ENCODE measurements around the gene ZNF787.

The ZNF787 gene

DNA sequence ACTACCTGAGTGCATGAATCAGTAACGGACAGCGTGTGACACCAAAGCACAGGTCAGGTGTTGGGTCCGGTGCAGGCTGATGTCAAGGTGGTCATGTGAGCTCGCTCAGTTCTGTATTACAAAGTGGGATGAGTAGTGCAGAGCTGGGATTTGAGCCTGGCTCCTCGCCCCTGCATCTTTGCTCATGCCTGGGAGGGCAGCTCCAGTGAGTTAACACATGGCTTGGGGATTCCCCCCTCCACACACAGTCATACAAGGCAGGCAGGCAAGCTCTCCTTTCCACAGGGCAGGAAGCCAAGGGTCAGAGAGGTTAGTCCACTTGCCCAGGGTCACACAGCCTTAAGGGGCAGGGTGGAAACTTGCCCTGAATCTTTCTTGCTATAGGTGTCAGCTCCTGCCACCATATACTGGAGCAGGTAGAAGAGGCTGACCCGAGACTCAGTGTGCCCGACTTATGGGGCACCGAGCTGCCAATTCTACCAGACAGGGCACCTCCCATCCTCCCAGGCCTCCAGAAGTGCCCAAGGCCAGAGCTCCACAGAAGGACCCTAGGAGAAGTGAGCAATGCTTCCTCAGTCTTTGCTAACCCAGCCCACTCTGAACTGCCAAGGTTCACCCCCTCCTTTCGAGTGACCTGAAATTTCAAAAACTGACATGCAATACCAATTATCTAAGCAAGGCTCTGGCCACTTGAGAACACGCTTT is 35.4 kb downstream of the ZNF787 start:
- DNase-seq = no peak

DNA sequence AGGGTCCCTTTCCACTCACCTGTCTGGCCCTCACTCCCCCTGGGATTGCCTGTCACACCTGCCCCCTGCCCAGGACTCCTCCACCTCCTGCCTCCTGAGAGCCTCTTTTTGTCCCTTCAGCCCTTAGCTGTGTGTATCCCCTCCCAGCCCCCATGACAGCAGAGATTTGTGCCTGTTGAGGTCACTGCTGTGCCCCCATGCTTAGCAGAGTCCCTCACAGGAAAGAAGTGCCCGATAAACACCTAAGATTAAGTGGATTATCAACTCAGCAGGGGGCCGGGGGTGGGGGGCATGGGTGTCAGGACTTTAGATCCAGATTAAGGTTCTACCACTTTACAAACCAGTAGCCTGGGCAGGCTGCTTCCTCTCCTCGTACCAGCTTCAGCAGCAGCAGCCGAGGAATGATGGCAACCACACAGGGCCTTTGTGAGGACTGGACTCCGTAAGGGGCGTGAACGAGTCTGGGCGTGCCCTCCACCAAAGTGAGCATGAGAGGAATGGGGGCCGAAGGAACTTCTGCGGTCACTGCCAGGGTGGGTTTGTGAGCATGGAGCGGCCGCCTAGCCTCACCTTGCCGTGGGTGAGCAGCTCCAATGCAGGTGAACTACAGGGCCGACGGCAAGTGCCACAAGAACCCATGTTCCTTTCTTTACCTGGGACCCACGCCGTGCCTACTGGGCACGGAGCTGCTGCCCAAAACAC is 36.1 kb downstream of the ZNF787 start:
- no peak for DNase-seq

DNA sequence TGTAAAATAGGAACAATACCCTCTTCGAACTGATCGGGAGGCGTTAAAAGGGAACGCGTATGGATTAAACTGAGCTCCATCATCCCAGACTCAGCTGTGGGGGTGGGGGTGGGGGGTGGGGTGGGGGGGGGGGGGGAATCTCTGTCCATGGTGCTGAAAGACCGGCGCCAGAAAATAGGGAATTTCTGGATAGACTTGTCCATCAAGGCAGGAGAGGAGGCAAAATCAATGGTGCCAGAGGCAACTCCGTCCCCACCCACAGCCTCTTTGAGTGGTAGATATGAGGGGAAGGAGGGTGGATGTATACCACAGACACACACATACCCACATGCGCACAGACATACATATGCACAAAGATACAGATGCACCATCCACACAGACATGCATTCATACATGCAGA is 37.4 kb downstream of the ZNF787 start:
- DNase-seq = no peak

DNA sequence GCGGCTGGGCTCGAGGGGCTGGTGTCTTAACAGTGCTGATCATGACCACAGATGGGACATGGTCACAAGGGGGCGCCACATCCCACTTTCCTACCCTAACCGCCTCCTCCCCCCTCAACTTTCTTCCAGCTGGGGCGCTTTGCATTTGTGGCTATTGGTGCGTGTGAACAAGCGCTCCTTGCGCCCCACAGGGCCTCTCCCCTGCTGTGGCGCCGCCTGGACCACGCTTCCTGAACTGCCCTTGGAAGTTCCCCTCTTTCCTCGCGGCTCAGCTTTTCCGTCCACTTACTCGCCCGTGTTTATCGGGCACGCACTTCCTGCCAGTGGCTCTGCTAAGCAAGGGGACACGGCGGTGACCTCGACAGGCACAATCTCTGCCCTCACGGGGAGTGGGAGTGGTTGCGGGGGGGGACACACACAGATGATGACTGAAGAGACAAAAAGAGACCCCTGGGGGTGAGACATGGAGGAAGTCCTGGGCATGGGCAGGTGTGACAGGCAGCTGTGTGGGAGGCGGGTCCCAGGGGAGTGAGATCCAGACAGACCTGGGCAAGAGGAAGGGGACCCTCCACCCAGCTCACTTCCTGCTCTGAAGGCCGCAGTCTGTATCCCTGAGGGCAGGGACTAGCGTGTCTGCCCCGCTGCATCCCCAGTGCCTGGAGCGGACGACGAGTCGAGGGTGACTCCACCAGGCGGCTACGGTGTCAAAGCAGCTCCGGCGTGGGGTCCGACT is 40.3 kb downstream of the ZNF787 start:
- peak; percentile 15 to 50 (median 30) for DNase-seq

DNA sequence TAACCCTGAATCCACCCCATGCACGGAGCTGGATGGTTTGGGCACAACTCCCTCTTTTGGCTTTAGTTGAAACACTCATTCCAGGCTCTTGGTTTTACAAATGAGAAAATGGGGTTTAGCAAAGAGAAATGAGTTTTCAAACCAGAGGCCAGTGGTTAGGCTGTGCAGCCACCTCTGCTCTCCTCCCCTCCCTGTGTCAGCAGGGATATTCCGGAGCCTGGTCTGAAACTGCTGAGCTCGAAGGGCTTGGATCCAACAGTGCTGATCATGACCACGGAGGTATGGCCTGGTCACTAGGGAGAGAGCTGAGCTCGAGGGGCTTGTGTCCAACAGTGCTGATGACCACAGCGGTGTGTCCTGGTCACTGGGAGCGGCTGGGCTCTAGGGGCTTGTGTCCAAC is 41.5 kb downstream of the ZNF787 start:
- DNase-seq = no peak

DNA sequence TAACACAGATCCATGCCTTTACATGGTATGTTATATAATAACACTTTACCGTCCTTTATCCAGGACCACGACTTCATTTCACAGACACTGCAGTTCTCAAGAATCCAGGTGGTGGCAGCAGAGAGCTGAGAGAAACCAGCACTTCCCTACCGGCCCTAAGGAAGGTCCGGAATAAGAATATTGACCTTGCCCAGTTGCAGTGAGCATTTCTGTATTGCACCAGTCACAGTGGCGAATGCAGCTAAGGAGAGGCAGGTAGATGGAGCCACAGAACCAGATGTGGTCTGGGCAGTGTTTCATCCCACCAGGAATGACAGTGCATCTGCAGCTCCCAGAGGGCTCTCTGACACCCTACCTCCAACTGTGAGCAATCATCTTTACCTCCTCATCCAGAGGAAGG is 44.6 kb downstream of the ZNF787 start:
- DNase-seq = peak in 2 of 4 experiments; percentile 19 to 20

DNA sequence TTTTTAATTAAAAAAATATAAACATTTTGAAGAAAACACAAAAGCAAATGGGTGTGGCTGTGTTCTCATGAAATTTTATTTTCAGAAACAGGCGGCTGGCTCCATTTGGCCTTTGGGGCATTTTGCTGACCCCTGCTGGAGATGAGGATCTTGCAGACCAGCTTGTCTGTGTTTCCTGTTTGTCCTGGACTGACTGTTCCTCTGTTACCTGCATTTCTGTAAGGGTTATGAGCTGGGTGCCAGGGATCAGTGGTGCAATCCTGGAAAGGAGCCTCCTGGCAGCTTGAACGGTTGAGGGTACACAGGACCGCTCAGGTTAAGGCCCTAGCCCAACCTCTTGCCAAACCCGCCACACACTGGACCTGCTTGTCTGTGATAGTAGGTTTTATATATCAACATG is 49.9 kb downstream of the ZNF787 start:
- no peak for DNase-seq

DNA sequence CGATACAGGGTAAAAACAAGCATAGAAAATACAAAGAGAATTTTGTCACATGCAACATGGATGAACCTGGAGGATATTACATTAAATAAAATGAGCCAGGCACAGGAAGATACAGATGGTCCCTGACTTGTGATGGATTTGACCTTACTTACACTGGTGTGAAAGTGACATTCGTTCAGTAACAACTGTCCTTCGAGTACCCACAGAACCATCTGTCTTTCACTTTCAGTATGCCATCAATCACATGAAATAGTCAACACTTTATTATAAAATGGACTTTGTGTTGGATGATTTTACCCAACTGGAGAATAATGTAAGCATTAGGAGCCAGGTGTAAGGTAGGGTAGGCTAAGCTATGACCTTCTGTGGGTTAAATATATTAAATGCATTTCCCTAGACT is 51.5 kb downstream of the ZNF787 start:
- DNase-seq = no peak

DNA sequence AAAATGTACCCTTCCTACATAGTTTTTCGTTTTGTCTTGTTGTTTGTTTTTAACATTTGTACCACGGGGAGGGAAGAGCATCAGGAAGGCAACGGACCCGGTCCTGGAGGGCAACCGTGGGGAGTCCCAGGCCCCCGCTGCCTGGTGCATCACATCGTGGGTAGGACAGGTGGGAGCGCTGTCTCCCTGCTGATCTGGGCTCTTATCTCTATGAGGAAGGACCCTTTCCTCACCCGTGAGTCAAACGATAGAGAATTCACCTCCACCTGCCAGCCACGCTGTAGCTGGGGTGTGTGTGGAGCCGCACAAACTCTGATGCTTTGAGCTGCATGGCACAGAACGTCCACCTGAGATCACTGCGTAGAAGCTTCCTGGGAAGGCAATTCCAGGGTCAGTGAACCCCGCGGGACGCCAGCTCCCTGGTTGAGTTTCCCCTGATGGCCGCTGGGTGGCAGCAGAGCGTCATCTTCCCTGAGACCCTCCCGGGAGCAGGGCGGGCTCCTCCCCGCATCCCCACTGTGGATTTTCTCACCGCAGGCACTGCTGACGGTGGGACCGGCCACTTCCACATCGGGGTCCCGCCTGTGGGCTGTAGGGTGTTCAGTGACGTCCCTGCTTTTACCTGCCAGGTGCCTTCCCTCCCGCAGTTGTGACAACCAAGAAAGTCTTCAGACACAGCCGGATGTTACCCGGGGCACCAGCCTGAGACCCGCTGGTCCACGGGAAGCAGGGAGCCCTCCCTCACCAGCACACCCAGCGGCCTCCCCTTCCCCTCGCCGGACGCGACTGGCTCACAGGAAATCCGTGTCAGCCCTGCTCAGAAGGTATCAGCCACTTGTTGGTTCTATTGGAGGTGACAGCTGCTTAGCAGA is 54.7 kb downstream of the ZNF787 start:
- peak; percentile 30 to 52 (median 35) for DNase-seq

DNA sequence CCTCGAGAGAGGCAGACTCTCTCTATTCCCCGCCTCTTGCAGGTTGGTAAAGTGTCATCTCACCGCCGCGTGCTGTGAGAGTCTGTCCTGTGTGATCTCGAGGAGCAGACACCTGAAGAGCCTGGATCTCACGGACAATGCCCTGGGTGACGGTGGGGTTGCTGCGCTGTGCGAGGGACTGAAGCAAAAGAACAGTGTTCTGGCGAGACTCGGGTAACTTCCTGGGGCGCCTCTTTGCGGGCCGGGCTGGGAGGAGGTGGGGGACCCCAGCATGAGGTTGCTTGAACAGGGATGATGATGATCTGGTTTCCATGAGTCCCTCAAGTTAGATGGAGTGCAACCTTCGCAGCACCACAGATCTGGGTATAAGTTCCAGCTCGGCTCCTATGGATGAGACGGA is 67.5 kb downstream of the ZNF787 start:
- DNase-seq = no peak

Data from activated CD4-positive, CD25-positive, alpha-beta regulatory T cell (primary cell).